Renal cortical epithelial cell (primary cell): Measurements from ENCODE around the gene LEF1. TPM values are rescaled to one million over a fixed set of nuclear protein-coding genes. Genes with fewer than 3 reads are reported as not detected.

Source experiments
- DNase-seq: peaks from one replicate; pipeline ENCODE4 v3.0.0-alpha.2; 2011; ENCODE audit warnings: low read depth
- total RNA-seq: library from RNA; depleted of rRNA; stranded (reverse); fragments of >200 nt; gene quantifications from 2 replicates; pipeline ENCODE4 v1.2.3, GENCODE V29; 2014

The LEF1 gene
- total RNA-seq, 1 donor from 2014 or later, result 18.6 TPM

DNA sequence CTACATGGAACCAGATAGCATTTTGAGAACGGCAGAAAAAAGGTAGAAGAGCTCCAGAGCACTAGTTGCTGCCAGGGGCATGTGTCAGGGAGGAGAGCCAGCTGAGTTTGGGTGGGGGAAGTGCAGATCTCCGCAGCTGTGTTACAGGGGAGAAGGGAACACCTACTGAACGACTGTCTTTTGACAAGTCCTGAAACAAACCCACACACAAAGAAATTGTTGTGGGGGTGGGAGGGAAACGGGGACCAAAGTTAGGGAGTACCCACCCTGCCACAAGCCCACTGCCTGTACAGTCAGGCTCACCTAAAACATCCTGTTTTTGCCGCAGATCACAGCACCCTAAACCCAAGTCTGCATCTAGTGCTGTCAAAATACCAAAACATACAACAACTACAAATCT is 55.5 kb downstream of the LEF1 start:
- no peak for DNase-seq

DNA sequence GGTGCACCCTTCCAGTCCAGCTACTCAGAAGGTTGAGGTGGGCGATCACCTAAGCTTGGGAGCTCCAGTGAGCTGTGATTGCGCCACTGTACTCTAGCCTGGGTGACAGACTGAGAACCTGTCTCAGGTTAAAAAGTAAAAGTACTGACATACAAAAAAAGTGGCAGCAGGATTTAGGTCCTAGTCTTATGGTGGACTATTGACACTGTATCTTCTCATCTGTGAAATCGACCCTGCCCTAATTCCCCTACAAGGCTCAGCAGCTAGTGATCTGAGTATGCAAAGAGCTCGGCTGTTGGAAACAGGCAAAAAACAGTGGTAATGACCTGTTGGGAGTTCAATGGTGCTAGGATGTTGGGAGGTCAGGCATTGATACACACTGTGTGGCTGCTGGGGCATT is 57.0 kb downstream of the LEF1 start:
- DNase-seq, result no peak

DNA sequence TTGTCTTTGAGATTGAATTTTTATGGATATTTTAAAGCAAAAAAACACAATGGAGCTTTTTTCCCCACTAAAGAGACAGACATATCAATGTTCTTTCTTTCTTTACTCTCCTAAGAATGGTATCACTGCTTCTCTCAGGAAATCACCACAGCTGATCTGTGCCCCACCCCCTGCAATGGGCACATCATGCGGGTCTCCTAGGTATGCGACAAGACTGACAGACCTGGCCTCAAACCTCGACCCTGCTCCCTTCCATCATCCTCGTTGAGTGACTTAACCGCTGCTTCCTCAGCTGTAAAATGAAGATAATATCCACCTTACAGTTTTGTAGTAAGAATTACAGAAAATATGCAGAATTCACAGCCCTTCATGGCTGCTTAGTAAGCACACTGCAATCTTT is 58.3 kb downstream of the LEF1 start:
- DNase-seq, result no peak

DNA sequence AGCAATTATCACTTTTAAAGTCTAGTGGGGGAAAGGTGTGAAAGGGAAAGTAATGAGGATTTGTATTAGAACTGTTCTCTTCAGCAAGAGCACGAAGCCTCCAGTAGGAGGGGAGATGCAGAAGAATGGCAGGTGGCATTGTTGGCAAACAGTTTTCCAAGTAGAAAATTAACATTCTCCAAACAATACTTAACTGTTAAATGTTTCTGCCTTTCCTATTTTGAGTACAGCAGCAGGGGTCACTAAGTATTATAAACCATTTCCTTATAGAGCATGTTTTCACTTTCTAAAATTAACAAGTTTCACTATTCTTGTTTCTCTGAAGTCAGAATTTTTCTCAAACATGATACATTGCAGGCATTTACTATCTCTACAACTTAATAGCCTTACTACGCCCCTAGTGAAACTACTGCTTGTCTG is 58.7 kb downstream of the LEF1 start:
- DNase-seq, result peak; percentile 45

DNA sequence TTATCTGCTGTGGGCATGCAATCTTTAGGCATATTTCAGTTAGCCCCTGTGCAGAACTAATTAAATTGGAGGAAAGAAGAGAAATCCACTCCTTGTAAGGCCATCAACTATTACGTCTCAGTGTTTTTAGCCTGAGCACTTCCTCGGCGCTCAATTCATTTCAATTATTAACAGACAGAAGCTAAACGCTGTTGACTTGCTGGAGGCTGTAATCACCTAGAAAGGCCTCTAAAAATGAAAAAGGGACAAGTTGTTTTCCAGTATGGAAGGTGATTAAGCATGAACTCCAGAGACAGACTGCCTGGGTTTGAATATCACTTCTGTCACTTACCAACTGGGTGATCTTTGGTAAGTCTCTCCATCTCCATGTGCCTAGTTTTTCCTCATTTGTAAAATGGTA is 59.6 kb downstream of the LEF1 start:
- DNase-seq, result peak; percentile 53

DNA sequence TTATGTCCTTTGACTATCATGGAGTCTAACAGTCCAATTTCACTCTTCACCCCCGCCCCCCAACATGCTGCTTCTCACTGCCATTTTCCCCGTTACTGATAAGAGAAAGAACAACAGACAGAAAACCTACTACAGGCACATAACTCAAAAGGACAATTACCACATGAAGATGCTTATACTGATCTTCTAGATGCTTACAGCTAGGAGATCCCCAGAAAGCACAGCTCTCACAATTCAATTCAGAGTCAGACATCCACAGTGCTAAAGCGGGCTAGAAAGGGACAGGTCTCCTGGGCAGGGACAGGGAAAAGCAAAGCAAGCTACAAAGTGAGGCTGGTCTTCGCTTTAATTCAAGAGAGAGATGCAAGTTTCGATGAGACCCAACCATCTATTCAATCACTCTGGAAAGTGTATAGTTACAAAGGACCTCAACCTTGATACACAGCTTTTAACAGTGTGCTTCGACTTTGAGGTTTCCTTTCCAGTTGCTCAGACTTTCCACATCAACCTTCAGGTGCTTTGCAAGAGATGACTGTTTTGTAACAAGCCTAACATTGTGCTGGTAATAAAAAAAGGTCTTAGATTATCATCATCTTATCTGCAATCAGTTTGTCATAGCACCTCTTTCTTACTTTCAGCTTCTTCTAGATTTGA is 60.9 kb downstream of the LEF1 start:
- DNase-seq, result no peak

DNA sequence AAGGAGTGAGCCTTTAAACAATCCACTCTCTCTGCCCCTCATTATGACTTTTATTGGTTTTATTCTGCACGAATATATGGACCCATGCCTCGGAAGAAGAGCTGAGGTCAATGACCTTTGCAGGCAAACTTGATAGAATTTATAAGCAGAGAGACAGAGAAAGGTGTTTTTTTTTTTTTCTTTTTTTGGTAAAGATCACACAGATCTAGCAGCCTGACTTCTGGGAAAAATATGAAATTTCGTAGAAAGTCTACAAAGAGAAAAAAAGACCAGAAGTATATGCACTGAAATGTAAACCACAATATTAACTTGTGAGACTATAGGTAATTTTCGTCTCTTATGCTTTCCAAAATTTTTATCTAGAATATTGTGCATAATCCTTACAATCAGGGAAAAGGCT is 61.6 kb downstream of the LEF1 start:
- no peak for DNase-seq

DNA sequence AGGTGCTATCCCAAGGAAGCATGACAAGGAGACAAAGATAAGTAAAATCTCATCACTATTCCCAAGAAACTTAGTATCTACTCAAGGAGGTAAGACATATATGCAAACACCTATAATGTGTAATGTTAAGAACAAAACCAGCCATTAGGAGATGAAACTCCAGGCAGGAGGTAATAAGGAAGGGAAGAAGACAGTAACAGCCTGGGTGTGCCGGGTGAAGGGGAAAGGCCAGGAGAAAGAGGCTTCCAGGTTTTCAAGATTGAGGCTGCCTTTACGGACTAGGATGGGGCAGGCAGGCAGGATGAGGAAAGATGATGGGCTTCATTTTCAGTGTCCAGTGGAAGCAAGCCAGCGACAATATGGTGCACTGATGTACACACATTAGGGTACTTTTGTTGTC is 62.5 kb downstream of the LEF1 start:
- DNase-seq, result no peak

DNA sequence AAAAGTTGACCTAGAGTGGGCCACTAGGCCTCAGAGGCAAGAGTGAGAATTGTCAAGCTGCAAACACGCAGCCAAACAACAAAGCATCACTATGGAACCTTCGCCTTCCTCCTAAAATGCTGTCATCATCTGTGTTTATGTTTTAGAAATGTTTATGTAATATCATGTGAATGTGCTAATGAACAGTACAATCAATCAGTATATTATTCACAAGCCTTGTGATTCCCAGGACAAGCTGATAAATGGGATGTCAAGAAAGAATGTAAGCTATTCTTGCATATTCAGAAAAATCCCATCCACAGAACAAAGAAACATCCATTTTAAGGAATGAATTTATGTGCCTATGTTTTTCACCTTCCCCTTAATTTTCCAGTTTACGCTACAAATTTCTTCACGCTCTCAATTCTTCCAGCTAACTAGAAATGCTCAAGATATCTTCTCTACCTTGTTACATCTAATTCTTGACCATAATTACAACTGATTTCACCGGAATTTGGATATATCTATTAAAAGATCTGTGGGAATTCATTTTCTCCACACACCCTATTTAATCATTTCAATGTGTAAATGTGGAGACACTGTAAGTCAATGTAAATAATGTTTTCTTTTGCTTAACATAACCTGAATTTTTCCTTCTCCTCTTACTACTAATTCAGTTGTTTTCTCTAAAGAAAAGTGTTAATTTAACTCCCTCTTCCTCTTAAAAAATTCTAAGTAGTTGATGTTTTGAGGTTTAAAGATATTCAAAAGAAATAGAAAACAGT is 65.5 kb downstream of the LEF1 start:
- DNase-seq, result no peak

DNA sequence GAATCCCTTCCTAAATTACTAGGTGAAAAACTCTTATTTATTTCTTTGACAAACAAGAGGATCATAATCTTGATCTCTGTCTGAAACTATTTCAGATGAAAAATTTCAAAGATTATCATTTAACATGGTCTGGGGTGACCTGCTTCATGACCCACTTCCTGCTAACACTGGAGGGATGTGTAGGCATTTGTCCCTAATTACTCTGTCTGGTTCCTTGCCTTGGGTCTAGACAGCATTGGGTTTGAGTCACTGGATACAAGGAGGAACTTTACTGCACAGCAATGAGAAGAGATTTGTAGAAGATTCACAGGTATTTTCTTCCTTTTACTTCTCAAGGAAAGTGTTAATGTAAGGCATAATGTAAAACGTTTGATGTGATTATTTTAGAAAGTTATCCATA is 67.9 kb downstream of the LEF1 start:
- DNase-seq, result no peak

DNA sequence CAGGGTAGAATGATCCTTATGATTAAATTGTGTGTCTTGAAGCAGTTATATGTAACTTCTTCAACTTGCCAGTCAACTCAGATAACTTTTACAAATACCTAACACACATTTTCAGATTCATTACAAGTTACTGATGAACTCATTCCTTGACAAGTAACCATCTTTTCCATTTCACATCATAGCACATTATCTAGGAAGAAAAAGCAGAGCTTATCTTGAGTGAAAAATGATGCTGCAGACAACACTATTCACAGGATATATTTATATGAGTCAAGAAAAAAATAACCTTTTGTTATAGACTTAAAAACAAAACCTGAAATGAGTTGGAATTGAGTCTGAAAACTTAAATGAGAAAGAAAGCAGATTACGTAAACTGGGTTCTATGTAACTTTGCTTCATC is 68.9 kb downstream of the LEF1 start:
- DNase-seq, result no peak

DNA sequence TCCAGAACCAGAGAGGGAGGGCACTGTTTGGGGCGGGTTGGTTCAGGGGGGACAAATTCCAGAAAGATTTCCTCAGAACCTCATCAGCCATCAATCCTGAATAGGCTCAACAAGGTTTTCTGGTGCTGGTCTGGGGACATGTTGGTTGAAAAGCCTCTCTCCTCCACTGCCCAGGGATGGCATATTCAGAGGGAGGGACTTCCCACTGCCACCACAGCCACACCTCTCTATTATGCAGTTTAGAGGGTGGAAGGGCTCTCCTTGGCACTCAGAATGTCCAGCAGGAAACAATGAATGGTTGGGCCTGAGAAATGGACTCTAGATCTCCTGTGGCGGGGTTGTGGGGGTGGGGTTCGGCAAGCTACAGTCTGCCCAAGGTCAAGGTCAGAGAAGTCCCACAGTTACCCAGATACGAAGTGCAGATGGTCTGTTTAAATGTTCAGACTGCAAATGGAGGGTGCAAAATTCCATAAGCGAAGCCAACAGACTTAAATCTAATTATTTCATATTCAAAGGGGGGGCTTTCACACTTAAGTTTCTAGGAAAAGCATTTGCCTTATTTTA is 70.7 kb downstream of the LEF1 start:
- DNase-seq, result no peak

DNA sequence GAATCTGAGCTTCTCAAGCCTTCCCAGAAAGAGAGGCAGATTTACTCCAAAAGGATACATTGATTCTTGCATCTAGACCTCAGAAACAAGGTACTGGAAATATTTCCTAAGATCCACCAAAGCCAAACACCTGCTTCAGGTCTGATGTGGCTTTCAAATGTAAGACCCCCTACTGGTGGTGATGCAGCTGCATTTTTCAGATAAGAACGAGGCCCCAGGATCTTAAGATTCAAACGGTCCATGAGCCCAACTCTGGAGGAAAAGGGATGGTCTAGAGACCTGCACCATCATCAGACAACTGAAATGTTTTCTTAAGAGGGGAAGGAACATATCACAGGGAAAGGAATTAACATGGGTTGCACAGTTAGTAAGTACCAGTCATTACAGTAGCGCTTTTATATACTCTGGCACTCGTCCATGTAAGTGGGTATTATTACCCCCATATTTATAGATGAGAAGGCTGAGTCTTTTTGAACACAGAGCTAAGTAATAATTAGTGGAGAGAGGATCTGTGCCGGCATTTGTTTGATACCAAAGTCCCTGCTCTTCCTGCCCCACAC is 73.7 kb downstream of the LEF1 start:
- no peak for DNase-seq

DNA sequence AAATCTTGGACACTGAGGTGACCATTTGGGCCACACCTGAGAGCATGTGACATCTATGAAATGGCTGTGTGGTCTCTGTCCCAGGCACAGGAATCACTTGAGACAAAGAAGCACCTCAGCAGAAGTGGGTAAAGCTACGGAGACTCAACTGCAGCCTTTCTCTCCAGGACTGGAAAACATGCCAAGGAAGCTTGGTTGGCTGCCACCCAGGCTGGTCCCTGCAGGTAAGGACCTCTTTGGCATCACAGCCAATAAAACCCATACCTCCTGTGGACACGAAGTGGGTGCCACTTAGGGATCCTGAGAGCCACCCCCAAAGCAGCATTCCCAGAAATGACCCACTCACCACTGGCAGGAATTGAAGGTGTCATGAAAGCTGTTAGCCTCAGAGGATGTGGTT is 74.6 kb downstream of the LEF1 start:
- DNase-seq, result no peak

DNA sequence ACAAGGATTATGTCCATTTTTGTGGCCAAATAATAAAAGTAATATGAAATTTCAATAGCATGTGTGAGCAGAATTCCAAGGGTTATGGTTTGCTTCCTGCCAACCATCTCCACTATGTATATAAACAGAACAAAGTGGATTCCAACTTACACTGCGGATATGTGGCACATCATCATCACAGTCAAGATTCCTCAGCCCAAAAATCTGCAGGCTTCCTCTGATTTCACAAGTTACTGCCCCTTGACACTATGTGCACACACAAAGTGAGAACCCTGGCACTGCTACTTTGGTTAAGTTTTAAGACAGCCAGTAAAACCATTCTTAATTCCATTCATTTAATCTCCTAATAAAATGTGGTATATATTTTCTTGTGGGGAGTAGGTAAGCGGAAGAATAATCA is 76.4 kb downstream of the LEF1 start:
- no peak for DNase-seq

DNA sequence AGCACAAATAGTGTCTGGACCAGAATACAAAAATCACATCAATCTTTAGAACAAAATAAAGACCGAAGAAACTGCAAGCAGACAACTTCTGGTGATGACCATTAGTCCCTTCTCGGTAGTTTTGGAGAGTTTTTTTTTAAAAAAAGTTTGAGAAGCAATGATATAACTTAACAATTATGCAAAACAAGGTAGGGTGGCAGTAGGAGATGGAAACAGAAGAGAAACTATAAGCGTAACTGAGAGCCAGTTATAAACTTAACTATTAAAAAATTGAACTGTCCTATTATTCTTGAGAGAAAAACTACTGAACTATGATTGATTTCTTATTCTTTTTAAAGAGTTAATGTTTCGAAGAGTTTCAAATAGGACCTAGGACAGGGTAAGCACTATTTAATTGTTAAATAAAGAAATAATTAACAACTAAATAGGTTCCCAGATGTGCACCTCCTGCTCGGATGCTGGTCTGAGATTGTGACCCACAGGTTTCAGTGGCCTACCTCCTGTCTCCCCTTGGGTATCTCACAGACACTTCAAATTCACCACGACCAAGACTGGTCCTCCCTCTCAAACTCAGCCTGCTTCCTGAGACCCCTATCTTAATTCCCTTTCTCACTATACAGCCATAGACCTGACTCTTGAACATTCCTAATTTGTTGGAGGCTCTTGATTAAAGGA is 81.3 kb downstream of the LEF1 start:
- no peak for DNase-seq

DNA sequence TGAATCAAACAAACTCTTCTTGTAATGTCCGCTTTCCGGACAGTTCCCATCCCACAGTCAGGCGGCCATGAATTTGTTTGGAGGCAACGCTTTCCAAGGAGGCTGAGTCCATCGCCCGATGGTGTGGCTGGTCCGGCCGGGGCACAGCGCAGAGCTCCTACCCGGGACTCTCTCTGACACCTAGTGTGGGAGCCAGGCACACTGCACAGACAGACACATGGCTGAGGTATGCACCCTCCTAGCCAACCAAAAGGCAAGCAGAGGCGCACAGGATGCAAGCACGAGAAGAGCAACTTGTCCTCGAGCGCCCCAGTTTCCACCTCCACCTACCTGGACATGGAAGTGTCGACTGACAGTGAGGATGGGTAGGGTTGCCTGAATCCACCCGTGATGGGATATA is 87.5 kb downstream of the LEF1 start:
- DNase-seq, result no peak

DNA sequence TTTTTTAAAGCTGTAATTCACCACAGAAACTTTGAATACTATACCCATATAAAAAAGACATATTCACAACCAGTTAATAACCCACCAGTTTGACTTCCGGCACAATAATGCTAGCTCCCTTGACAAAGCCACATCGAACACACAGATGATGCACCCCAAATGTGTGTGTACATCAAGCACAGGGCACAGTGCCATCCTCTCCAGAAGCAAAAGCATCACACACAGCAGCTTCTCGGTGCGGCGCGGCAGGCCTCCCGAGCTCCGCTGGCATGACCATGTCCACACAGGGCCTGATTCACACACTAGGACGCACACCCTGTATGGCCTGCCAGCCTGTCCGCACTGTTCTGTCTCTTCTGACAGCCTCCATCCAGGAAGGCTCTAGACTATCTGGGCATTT is 88.0 kb downstream of the LEF1 start:
- DNase-seq, result no peak

DNA sequence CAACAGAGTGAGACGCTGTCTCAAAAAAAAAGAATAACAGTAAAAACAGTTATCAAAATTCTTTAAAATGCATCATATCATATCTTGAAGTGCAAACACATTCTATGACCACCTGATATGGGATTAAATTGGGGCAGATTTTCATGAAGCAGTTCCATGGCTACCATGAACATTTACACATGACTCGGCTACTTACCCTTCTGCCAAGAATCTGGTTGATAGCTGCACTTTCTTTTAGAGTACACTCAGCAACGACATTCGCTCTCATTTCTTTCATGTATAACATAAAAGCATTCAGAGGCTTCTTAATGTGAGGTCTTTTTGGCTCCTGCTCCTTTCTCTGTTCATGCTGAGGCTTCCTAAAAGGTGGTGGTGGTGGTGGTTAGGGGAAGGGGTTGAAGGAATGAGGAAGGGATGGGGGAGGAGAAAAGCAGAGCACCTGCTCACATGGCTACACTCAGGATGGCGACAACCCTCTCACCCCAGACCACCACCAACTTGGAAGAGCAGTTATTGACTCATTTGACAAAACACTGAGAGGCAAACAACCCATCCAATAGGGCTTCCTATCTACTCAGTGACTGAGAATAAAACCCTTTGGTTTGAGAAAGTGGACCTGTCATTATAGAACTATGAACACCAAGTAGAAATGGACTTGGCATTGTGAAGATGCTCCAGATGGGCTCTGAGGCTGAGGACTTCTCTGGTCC is 90.6 kb downstream of the LEF1 start:
- DNase-seq, result no peak

DNA sequence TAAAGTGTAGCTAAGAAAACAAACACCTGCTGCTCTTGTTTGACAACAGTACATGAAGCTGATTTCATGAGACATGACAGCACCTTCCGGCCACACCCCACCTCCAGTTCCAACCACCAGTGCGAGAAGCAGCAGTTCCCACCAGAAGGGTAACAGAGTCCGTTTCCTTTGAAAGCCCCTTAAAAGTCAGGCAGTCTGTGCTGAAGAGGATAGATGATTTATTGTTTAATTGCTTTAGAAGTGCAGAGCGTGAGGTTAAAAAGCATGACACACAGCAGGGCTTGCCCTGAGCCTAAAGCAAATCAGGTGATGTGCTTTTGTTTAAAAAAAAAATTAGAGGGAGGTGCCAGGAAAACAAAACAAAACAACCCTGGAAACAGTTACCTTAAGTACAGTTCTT is 96.4 kb downstream of the LEF1 start:
- peak; percentile 65 for DNase-seq

DNA sequence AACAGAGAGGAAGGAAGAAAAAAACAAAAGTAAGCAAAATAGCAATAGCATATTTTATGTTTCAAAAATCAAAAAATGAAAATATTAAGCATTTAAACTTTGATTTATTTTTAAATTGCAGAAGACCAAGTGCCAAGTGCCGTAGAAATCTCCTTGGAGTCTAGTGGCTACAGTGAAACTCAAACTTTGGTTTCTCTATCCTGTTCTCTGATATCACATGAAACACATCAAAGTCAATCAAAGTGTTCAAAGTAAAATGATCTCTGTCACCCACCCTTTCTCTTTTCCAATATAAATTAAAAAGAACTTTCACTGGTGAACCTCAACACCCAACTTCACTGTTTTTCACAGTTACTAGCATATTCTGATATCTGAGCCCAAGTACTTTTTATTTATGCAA is 98.0 kb downstream of the LEF1 start:
- DNase-seq, result no peak

DNA sequence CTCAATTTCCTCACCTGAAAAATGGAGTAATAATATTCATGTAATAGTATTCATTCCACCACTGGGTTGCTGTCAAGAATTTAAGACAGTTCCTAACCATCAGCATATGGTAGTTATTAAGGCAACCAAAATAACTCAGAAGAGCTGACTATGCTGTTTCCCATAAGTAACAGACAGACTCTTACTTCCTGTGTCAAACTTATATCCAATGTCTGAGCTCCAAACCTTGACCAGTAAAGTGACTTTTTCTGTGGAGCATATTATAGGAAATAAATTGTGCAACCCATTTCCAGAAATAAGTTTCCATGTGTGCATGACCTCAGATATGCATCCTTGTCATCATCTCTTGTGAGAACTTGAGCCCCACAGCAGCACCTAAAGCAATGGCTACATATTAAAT is 100.3 kb downstream of the LEF1 start:
- no peak for DNase-seq
